RPMI8226 (cell line): ENCODE results near the gene MYO1B.

Source experiments
- DNase-seq: peaks from one replicate; pipeline ENCODE4 v3.0.0-alpha.2; 2015

The MYO1B gene

GRCh38 chr2:191327484-191327883 is 82.3 kb downstream of the MYO1B start:
- no peak for DNase-seq

DNA sequence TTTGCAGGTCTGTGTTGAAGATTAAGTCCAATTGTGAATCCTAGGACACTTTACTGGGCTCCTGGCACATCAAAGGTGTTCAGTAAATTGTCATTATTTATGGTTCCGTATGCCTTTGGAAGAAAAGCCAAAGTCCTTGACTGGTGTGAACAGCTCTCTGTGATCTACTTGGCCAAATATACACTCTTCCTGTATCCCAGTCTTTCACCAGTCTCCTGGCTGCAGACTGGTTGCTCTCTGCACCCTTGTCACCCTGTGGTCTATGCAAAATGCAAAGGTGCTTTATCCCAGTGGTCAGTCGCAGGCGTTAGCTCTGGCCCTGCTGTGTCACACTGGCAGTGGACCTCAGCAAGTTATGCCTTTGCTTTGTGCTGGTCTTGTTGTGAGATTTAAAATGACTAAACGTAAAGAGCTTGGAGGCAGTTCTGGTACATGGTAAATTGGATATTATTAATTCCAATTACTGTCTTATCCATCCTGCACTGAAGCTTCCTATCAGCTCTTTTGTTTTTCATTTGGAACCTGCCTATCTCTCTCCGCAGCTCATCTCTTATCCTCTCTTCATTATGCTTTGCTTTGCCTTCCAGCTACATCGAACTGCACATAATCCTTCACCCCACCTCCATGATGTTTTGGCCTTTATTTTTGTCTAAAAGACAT is 83.1 kb downstream of the MYO1B start:
- DNase-seq = no peak

DNA sequence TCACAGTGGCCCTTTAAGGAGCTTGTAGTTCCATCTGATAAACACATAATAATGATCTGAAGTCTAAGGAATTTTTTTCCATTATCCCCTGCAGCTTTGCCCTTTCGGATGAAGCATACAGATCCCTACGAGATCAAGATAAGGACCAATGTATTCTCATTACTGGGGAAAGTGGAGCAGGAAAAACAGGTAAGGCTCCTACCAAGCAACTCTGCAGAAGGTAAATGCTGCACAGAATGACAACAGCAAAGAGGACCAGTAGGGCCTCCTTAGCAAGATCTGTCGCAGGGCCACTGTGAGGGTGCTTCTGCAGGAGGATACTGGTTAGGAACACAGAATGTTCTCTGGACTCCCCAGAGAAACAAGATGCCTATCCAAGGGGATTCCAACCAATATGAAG is 84.6 kb downstream of the MYO1B start:
- no peak for DNase-seq

DNA sequence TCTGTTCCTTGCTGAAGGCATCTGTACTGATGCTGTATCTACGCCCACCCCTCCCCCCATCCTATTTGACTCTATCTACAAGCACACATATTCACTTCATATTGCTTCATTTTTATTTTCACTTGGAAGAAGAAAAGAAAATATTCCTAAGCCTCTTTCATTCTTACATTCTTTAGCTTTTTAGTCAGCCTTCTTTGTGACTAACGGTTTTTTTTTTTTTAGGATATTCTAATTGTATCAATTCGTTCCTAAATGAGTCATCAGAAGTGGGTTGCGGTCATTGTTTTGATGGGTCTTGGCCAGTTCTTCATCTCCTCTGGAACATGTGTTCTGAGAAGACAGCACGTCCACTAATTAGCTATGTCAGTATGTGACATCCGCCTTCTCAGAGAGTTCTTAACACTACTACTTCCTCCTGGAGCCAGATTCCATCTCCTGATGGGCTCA is 88.7 kb downstream of the MYO1B start:
- DNase-seq = no peak

- DNase-seq = no peak
These were observed 90.8 kb downstream of the MYO1B start for GRCh38 chr2:191335875-191336464.

DNA sequence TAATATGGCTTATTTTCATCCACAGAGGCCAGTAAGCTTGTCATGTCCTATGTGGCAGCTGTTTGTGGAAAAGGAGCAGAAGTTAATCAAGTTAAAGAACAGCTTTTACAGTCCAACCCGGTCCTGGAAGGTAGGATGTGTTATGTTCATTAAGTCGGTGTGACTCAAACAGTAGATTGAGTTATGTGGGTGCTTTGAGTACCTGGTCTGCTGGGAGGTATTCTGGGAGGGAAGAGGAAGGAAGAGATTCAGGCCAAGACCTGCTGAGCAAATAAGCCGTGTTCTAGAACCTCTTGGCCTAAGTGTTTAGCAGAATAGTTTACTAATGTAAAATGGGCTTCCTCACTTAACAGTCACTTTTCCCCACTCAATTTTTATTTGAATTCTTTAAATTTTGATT is 96.2 kb downstream of the MYO1B start:
- DNase-seq = no peak

GRCh38 chr2:191343796-191344338 is 98.7 kb downstream of the MYO1B start:
- no peak for DNase-seq

GRCh38 chr2:191345788-191346187 is 100.6 kb downstream of the MYO1B start:
- no peak for DNase-seq

DNA sequence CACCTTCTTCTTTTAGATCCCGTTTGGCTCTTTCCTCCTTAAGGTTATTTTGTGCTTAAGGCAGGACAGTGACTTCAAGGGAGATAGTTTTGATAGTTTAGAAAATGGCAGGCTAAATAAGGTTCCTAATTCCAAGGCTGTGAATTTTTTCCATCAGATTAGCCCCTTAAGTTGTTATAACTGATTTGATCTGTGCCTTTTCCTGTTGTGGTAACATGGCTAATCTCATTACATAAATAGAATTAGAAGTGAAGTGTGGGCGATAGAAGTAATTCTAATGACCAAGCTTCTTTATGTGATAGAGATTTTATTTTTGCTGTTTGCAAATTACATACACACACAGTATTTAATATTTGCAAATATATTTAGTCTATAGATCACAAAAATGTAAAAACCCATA is 102.0 kb downstream of the MYO1B start:
- DNase-seq = no peak

GRCh38 chr2:191347881-191348280 is 102.7 kb downstream of the MYO1B start:
- no peak for DNase-seq

GRCh38 chr2:191349990-191350389 is 104.8 kb downstream of the MYO1B start:
- DNase-seq = no peak

- no peak for DNase-seq
These were observed 105.6 kb downstream of the MYO1B start for GRCh38 chr2:191350826-191351225.

- DNase-seq = no peak
These were observed 106.1 kb downstream of the MYO1B start for GRCh38 chr2:191351298-191351697.

DNA sequence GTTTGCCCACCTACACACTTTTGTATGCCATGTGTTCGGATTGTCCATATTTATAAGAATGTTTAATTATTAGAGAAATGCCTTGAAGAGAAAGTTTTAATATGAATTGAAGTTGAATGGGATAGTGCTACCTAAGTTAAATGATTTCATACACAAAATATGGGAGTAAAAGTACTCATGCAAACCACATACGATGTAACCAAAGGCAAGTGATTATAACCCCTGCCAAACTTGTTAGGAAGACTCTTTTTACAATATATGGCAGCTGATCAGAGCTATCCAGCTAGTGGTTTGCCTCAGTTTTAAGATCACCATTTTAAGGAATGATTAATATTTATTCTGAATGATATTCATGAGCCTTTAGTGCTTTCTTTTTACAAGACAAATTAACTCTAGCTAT is 106.7 kb downstream of the MYO1B start:
- no peak for DNase-seq

DNA sequence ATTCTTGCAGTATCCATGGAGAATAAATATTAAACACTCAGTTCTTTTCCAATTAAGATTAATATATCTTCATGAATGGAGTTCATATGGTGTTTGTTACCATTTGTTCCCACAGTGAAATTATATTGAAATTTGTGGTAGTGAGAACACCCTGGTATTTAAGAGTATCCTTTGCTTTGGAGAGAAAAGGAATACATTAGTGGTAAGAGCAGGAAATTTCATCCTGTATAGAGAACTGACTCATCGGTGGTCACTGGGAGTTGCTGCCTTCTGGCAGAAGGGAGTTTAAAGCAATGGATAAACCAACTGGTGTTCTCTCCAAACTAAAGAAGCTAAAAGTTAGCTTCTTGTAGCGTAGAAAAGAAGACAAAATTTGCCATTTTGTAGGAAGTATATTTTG is 107.3 kb downstream of the MYO1B start:
- no peak for DNase-seq

DNA sequence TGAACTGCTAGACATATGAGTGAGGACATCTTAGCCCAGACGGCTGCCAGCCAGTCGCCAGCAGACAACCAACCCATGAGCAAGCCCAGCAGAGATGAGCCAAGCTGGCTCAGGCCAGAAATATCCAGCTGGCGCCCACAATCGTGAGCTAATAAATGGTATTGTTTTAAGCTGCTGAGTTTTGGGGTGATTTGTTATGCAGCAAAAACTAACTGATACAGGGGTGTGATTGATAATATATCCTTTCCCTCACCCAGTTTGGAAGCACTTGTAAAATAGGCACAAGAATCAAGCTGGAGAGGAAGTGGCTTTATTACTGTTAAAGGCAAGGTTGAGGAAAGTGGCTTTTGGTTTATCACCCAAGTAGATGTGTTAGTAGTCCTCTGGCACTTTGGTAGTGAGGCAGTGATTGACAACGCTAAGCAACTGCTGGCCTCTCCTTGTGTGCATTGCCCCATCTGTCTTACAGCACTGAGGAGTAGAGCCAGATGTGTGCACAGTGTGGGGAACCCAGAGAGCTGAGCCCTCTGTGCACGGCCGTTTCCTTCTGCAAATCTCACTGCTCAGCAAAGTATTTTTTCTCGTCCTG is 110.1 kb downstream of the MYO1B start:
- no peak for DNase-seq

- DNase-seq = no peak
These were observed 112.5 kb downstream of the MYO1B start for GRCh38 chr2:191357678-191358077.

GRCh38 chr2:191358325-191359025 is 113.3 kb downstream of the MYO1B start:
- no peak for DNase-seq

DNA sequence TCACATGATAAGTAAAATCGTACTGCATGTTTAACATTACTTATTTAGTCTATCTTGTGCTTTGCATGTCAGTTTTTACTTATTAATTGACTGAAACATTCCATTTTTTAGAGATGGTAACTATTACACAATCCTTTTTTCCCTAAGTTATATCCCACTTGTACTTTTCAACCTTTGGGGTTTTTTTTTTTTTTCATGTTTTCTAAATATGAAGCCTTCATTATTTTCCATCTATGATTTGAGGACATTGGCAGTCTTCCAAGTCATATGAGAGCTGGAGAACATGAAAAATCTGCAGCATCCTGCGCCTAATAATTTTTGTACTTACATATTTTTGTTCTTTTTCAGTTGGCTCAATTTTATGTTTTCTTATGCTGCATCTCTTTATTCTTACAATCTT is 113.9 kb downstream of the MYO1B start:
- DNase-seq = no peak

DNA sequence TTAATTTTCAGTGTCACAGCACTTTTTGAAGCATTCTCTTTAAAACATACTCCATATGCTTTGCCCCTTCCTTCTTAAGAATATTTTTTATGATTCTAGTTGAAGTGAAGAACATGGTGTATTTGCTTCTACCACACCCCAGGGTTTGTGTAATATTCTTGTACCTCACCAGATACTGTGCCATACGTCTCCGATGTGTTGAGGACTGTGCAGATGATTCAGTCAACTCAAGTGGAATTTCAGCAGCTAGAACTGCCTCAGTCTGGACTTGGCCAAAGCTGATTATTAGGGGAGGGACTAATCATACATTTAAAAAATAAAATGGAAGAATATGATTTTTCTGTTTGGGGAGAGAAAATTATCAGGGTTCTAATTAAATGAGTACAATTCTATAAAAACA is 115.7 kb downstream of the MYO1B start:
- no peak for DNase-seq

DNA sequence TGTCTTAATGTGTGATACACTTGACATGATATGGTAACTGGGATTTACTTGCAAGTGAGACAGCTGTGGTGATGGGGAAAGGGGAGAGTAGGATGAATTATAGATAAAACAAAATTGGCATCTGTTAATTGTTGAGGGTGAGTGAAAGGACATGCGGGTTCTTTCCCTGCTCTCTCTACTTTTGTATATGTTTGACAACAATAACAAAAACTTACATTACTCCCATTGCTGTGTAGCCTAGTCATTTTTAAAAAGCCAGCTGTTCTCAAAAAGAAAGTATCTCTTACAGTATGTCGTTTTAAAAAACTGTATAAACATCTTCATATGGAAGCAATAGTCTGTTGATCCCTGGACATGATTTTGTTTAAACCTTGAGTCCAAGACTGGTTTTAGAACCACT is 117.6 kb downstream of the MYO1B start:
- DNase-seq = no peak

DNA sequence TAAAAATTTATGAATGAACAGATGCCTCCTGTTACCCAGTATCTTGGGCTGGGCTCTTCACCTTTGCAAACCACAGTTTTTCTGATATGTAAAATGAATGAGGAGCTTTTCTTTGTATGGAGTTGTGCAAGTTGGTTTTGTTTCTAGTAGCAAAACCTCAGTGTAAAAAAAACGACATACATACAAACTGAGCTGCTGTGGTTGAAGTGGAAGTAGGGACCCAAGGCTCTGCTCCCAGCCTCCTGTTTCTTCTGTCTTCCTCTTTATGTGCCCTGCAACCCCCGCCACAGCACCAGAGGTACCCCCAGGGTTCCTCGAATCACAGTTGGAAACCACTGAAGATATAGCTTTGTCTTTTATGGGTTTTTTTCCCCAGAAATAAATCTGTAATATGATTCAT is 118.1 kb downstream of the MYO1B start:
- no peak for DNase-seq

GRCh38 chr2:191365089-191365488 is 119.9 kb downstream of the MYO1B start:
- DNase-seq = no peak

DNA sequence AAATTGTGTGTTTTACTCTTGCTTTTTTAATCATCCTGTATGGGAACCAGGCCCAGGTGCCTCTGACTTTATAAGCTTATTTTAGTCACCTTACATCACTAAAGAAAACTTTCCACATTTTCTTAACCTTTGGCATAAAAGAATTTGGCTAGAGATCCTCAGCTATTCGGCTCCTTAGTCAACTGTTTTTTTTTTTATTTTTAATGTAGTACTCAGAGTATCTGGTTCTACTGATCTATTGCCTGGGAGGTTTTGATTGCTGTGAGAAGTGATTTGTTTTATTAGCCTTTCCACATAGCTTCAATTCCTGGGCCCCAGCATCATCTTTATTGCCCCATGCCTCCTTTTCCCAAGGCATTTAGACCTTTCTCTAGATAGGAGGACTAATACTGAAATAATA is 121.0 kb downstream of the MYO1B start:
- DNase-seq = no peak
